ENCODE data around the gene POU2AF1.

- TF ChIP-seq CTCF (IDR thresholded peaks at IDR 0.05) (no peak), POLR2A (IDR thresholded peaks at IDR 0.05) (no peak)
Measured at GRCh38 chr11:111355101-111355500, 24.0 kb downstream of the POU2AF1 start.

Measured in breast epithelium (tissue), 3 donors.